ENCODE measurements around the gene ALDH18A1.
"Not testable (repeated sequence)": the region's sequence is repeated elsewhere in the genome, so short reads cannot be mapped to it uniquely, and the experiment has no call there.

DNA sequence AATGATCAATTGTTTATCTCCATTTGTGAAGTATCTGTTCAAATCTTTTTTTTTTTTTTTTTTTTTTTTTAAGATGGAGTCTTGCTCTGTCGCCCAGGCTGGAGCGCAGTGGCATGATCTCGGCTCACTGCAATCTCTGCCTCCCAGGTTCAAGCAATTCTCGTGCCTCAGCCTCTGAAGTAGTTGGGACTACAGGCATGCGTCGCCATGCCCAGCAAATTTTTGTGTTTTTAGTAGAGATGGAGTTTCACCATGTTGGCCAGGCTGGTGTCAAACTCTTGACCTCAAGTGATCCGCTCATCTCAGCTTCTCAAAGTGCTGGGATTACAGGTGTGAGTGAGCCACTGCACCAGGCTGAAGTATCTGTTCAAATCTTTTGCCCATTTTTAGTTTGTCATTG lies 16.1 kb upstream of the ALDH18A1 start:
- TF ChIP-seq, protein P1, sequence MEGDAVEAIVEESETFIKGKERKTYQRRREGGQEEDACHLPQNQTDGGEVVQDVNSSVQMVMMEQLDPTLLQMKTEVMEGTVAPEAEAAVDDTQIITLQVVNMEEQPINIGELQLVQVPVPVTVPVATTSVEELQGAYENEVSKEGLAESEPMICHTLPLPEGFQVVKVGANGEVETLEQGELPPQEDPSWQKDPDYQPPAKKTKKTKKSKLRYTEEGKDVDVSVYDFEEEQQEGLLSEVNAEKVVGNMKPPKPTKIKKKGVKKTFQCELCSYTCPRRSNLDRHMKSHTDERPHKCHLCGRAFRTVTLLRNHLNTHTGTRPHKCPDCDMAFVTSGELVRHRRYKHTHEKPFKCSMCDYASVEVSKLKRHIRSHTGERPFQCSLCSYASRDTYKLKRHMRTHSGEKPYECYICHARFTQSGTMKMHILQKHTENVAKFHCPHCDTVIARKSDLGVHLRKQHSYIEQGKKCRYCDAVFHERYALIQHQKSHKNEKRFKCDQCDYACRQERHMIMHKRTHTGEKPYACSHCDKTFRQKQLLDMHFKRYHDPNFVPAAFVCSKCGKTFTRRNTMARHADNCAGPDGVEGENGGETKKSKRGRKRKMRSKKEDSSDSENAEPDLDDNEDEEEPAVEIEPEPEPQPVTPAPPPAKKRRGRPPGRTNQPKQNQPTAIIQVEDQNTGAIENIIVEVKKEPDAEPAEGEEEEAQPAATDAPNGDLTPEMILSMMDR (IDR thresholded peaks at IDR 0.05 in 4 of 5, conservative IDR thresholded peaks at IDR 0.05 in 1 of 5), result not testable (repeated sequence)
- TF ChIP-seq POLR2A (IDR thresholded peaks at IDR 0.05), result not testable (repeated sequence)
